K562 (cell line): ENCODE results near the gene ADAMTS14. TPM values are rescaled to one million over a fixed set of nuclear protein-coding genes. Genes with fewer than 3 reads are reported as not detected.

Source experiments
- ARID3B ChIP-seq: fragments of 250-450 bp; sonication (Bioruptor Pico); IDR thresholded peaks from 2 replicates; pipeline ENCODE4 v1.4.0; 2020; ENCODE audit warnings: borderline replicate concordance
- BACH1 ChIP-seq: fragments of 200-800 bp; sonication (Bioruptor generic); IDR thresholded peaks from 2 replicates; pipeline ENCODE4 v1.6.1; 2016; ENCODE audit warnings: missing genetic modification characterization, missing compliant biosample characterization
- DIDO1 ChIP-seq: fragments of 450-650 bp; IDR thresholded peaks from 2 replicates; pipeline ENCODE4 v1.6.1; 2016; ENCODE audit warnings: low read depth, missing biosample characterization, missing genetic modification characterization
- E4F1 ChIP-seq: fragments of 250-450 bp; sonication (Bioruptor Pico); IDR thresholded peaks from 2 replicates; pipeline ENCODE4 v1.5.0; 2021; ENCODE audit warnings: mild to moderate bottlenecking, borderline replicate concordance
- GABPB2 ChIP-seq: fragments of 250-450 bp; sonication (Bioruptor Pico); conservative IDR thresholded peaks from 2 replicates; pipeline ENCODE4 v1.5.1; 2021; ENCODE audit warnings: mild to moderate bottlenecking
- HEY1 ChIP-seq: fragments of 250-450 bp; sonication (Bioruptor Pico); IDR thresholded peaks from 2 replicates; pipeline ENCODE4 v1.5.0; 2020; ENCODE audit warnings: mild to moderate bottlenecking, moderate library complexity, borderline replicate concordance
- MTA1 ChIP-seq: fragments of 450-650 bp; IDR thresholded peaks from 2 replicates; pipeline ENCODE4 v1.6.1; 2017; ENCODE audit warnings: borderline replicate concordance
- NBN ChIP-seq: fragments of 450-650 bp; IDR thresholded peaks from 2 replicates; pipeline ENCODE4 v1.6.1; 2016; ENCODE audit warnings: low read depth, mild to moderate bottlenecking
- NFE2 ChIP-seq: IDR thresholded peaks from 2 replicates; pipeline ENCODE4 v1.6.1; 2014; ENCODE audit warnings: antibody characterized with exemption, low read depth
- SMAD1 ChIP-seq: fragments of 150-350 bp; IDR thresholded peaks from 2 replicates; pipeline ENCODE4 v1.6.1; 2014; ENCODE audit warnings: low read length, low read depth; ENCODE audit not compliant: partially characterized antibody
- SMARCB1 ChIP-seq: IDR thresholded peaks from 2 replicates; pipeline ENCODE4 v1.6.1; 2011; ENCODE audit warnings: improper control_type of control experiment, low read depth; ENCODE audit not compliant: insufficient read length
- SMARCC2 ChIP-seq: fragments of 450-650 bp; IDR thresholded peaks from 2 replicates; pipeline ENCODE4 v1.6.1; 2017; ENCODE audit warnings: antibody characterized with exemption, moderate library complexity, mild to moderate bottlenecking, low read depth
- SNIP1 ChIP-seq: fragments of 450-650 bp; IDR thresholded peaks from 2 replicates; pipeline ENCODE4 v1.7.1; 2017; ENCODE audit warnings: low read depth, mild to moderate bottlenecking
- SRF ChIP-seq, 2 experiments: fragments of 250-450, 450-650 bp in 1 of 2; sonication (Bioruptor Pico) in 1 of 2; sonication (generic) in 1 of 2; formaldehyde crosslinking; IDR thresholded peaks; 2 replicates each; pipeline versions ENCODE4 v1.5.0 to v1.5.1; 2020 to 2022; ENCODE audit warnings: mild to moderate bottlenecking in 1 of 2, missing genetic modification reagents in 1 of 2
- TAF7 ChIP-seq: fragments of 450-650 bp; IDR thresholded peaks from 2 replicates; pipeline ENCODE4 v1.6.1; 2016; ENCODE audit warnings: missing genetic modification characterization, missing compliant biosample characterization
- UBTF ChIP-seq, 2 experiments: IDR thresholded peaks; 2 replicates each; pipeline ENCODE4 v1.6.1; 2012; ENCODE audit warnings: improper control_type of control experiment in 2 of 2, low read depth in 2 of 2, low read length in 2 of 2, borderline replicate concordance in 1 of 2
- YBX1 ChIP-seq: fragments of 450-650 bp; IDR thresholded peaks from 2 replicates; pipeline ENCODE4 v1.7.1; 2016; ENCODE audit warnings: mild to moderate bottlenecking
- ZBTB8A ChIP-seq: fragments of 450-650 bp; IDR thresholded peaks from 2 replicates; pipeline ENCODE4 v1.6.1; 2018; ENCODE audit warnings: mild to moderate bottlenecking, moderate library complexity; ENCODE audit not compliant: partially characterized antibody
- ZFPM2 ChIP-seq: fragments of 250-450 bp; sonication (Bioruptor Pico); IDR thresholded peaks from 2 replicates; pipeline ENCODE4 v1.5.1; 2022; ENCODE audit warnings: mild to moderate bottlenecking
- ZNF311 ChIP-seq: fragments of 250-450 bp; sonication (Bioruptor Pico); IDR thresholded peaks from 2 replicates; pipeline ENCODE4 v1.4.0; 2020; ENCODE audit warnings: mild to moderate bottlenecking, moderate library complexity
- ZNF408 ChIP-seq: fragments of 250-450 bp; sonication (Bioruptor Pico); IDR thresholded peaks from 2 replicates; pipeline ENCODE4 v1.4.0; 2020; ENCODE audit warnings: low read depth, mild to moderate bottlenecking, moderate library complexity
- ZNF445 ChIP-seq: fragments of 250-450 bp; sonication (Bioruptor Pico); IDR thresholded peaks from 2 replicates; pipeline ENCODE4 v1.4.0; 2020; ENCODE audit warnings: low read depth, mild to moderate bottlenecking, moderate library complexity
- ZNF583 ChIP-seq: fragments of 250-450 bp; sonication (Bioruptor Pico); IDR thresholded peaks from 2 replicates; pipeline ENCODE4 v1.4.0; 2020
- ZNF764 ChIP-seq: fragments of 250-450 bp; sonication (Bioruptor Pico); IDR thresholded peaks from 2 replicates; pipeline ENCODE4 v1.4.0; 2020; ENCODE audit warnings: low read depth, mild to moderate bottlenecking, moderate library complexity
- polyA plus RNA-seq, 8 experiments: library from polyadenylated mRNA; depleted of rRNA in 4 of 8; stranded (reverse) in 5 of 8; unstranded in 3 of 8; fragments of >200 nt; fragmentation: Nextera tagmentation in 2 of 8; fragmentation: Illumina TruSeq in 1 of 8; extraction: Ambion mirVana in 2 of 8; extraction: Trizol in 1 of 8; gene quantifications; 2 replicates each; pipeline versions ENCODE4 v1.2.1 to v1.2.3, GENCODE V29; 2011 to 2014; ENCODE audit warnings: inconsistent platforms in 1 of 8, missing spikeins in 1 of 8
- total RNA-seq, 7 experiments: library from RNA; depleted of rRNA in 6 of 7; stranded (reverse); fragments of >200 nt in 6 of 7; fragmentation: Illumina TruSeq in 2 of 7; extraction: Trizol in 2 of 7; gene quantifications; 2 replicates each; pipeline versions ENCODE4 v1.2.1 to v1.2.3, GENCODE V29; 2011 to 2021; ENCODE audit warnings: low replicate concordance in 1 of 7

ADAMTS14 gene
- total and polyA plus RNA-seq, 9 of the 15 experiments (the other 6 are each of a cell fraction or from before 2014, with no cell fraction given): 0.04 to 37.4 (median 15.9) TPM

GRCh38 chr10:70668454-70668970 lies 3.8 kb upstream of the ADAMTS14 start (continued):
- no peak for TF ChIP-seq UBTF (IDR thresholded peaks at IDR 0.05; ENCODE audit: borderline replicate concordance in 1 of 2, low read depth in 2 of 2, low read length in 2 of 2)
- TF ChIP-seq ZBTB8A: no peak
- peak; percentile 49; the same call in 1 of the 2 replicates for TF ChIP-seq TAF7 (tag)
- 0 out of 2 replicates have a peak, but pooled peaks have one; percentile 50 for TF ChIP-seq ZNF764 (CRISPR knock-in tag)
- TF ChIP-seq NFE2: 0 out of 2 replicates have a peak, but pooled peaks have one; percentile 7
- 0 out of 2 replicates have a peak, but pooled peaks have one; percentile 78 for TF ChIP-seq ARID3B
- TF ChIP-seq ZNF311 (CRISPR knock-in tag): peak; percentile 82
- no peak for TF ChIP-seq ZNF408 (CRISPR knock-in tag)
- TF ChIP-seq SNIP1: no peak
- no peak for TF ChIP-seq BACH1 (tag)
- peak; percentile 83 for TF ChIP-seq ZNF583 (CRISPR knock-in tag)
- 0 out of 2 replicates have a peak, but pooled peaks have one; percentile 44 for TF ChIP-seq E4F1 (CRISPR knock-in tag)
- no peak for TF ChIP-seq ZFPM2
- no peak for TF ChIP-seq GABPB2 (CRISPR knock-in tag)
- TF ChIP-seq DIDO1 (tag): no peak; the same call in 1 of the 2 replicates
- no peak for TF ChIP-seq HEY1 (CRISPR knock-in tag)
- no peak for TF ChIP-seq SRF (CRISPR knock-in tag; IDR thresholded peaks at IDR 0.05)
- no peak for TF ChIP-seq SMAD1
- TF ChIP-seq MTA1: no peak
- TF ChIP-seq ZNF445 (CRISPR knock-in tag): no peak
- no peak for TF ChIP-seq SMARCB1
- no peak for TF ChIP-seq SMARCC2
- no peak for TF ChIP-seq YBX1
- TF ChIP-seq NBN: peak; percentile 59; the same call in 1 of the 2 replicates
